HG03196 (cell line): Measurements from ENCODE around the gene NPHP1.
"Not testable (repeated sequence)": the region's sequence is repeated elsewhere in the genome, so short reads cannot be mapped to it uniquely, and the experiment has no call there.

Source experiments
- ATAC-seq: cut with Tn5 transposase; IDR thresholded peaks from one replicate; pipeline ENCODE4 v1.9.1; 2021; ENCODE audit not compliant: unreplicated experiment

NPHP1 gene

DNA sequence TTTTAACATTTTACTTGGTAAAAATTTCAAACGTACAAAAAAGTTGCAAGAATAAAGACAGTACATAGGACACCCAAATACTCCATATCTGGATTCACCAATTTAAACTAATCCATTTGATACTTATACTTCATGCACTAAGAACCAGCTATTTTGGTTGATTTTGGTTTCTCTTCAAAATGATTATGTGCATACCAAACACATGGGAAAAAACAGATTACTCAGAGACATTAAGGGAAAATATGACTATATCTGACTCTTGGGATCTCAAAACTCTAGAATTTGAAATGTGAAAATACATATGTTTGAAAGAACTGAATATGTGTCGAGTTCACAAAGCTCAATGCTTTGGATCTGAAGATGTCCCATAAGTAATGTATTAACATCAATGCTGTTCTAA, 73.6 kb downstream of the NPHP1 start:
- no peak for ATAC-seq

- ATAC-seq: no peak
Observed at GRCh38 chr2:110130757-110131156, 74.1 kb downstream of the NPHP1 start.

DNA sequence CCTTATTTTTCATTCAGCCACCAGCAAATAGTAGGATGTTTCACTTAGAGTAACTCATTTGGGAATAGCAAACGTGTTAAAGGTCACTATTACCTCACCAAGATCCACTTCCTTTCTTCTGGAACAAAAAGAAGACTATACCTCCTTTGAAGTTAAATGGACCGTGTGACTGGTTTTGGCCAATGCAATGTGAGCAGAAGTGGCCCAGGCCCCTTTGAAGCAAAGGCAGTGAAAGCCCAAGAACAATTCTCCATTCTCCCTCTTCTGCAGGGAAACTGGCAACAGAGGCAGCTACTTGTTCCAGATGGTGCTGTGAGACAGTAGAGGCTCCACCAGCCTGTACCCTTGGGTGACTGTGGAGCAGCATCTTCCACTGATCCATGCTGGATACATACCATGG, 77.9 kb downstream of the NPHP1 start:
- no peak for ATAC-seq

GRCh38 chr2:110126086-110126773, 78.6 kb downstream of the NPHP1 start:
- ATAC-seq: no peak

DNA sequence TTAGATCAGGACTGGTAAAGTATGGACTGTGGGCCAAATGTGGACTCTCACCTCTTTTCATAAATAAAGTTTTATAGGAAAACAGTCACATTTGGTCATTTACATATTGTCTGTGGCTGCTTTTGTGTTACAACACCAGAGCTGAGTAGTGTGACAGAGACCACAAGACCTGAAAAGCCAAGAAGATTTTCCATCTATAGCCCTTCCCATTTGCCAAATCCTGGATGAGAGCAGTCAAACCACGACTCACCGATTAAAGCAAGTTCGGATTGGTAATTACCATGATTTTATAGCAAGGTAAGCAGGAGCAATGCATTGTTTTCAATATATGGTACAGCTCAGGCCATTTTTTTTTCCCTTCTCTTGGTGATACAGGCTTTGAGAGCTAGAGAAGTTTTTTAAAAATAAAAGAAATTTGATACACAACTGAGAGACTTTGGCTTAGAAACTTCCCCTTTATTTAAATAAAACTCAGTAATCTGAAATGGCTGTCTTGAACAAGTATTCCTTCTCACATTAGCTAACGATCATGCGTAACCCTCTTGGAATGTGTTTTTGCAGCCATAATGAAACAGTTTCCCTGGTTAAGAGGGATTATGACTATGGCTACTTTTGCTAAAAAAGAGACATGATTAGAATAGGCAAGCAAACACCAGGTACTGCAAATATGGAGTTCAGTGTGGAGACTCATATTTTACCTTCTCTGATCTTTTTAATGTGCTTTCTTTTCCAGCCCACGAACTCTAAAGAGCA, 79.7 kb downstream of the NPHP1 start:
- no peak for ATAC-seq

DNA sequence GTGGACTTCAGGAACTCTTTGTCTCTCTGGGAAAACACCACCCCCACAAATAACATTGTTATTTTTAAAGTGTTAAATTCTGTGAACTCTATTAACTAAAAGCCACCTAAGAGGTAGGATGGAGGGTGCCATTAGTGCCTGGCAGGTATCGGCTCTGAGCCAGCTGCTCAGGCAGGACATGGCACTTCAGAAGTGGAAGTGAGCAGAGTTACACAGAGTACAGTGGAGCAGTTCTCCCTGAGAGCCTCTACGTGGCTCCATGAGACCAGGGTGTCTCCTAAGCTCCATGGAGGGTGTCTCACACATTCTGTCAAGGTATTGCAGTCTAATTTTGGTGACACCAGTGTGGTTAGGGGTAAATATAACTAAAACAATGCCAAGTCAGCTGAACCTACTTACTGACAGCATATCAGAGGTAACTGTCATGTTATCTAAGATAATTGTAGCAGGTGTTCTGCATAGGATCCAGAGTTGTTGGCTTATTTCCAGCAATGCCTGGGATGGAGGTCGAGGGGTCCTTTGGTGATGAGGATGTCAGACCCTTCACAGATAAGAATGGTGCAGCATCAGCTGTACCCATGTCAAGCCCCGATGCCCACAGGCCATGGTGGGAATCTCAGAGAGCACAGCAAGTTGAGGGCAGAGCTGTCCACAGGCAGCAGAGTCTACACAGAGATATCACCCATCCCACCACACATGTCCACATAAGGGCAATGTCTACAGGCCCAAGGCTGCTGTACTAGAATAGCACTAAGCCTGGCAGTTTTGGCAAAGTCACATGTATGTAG, 80.6 kb downstream of the NPHP1 start:
- no peak for ATAC-seq

DNA sequence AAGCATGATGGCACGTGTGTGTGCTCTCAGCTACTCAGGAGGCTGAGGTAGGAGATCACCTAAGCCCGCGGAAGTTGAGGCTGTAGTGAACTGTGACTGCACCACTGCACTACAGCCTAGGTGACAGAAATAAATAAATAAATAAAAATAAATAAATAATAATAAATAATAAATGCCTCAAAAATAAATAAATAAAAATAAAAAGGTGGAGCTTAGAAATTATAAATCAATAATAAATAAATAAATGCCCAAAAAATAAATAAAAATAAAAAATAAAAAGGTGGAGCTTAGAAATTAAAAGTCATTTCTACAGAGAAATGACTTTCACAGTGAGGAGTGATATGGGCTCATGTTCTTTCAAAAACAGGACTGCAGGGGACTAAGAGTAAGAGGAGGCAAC, 83.2 kb downstream of the NPHP1 start:
- ATAC-seq: no peak

DNA sequence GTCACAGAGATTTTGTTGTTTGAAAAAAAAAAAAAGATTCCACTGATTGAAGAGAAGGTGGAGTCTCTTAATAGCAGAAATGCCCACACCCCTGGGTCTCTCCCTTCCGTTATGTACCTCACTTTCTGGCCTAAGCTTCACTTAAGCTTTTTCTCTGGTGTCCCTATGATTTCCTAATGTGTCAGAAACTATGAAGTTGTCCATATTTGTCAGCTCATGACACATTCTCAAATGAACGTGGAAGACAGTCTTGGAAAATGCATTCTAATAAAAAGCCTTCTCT, 83.8 kb downstream of the NPHP1 start:
- ATAC-seq: no peak

DNA sequence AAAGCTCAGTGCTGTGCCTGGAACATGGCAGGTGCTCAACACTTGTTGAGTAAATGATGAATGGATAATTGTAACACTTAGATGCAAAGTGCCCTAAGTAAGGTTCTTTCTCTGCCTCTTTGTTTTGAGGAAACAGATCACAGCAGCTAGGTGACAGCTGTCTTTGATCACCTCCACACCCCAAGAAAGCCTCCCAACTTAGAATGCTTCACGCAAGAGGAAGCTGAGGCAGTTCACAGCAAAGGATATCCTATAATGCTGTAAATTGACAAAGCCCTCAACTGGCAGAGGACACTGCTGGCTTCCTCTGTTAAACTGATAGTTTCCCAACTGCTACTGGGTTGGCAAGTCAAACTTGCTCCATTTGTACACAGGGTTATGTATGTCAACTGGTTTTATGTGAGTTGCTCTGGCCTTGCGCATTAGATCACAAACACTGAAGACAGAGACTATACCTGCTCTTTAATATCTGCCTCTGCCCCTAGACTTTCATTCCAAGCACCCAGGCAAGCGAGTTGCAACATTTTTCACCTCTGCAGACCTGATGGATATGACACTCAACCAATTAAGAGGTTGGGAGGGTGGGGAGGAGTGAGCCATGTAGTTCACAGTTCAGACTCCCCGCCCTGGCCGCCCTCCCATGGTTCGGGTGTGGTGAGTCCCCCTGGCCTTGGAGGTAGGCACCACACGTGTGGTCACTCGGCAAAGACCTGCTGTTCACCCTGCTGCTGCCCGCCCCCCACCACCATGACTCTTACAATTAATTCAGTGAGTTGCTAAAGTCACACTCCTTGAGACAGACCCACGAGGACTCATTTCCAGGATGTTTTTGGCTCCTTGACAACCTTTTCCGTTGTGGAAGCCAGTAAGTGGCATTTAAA, 84.4 kb downstream of the NPHP1 start:
- ATAC-seq: no peak

- no peak for ATAC-seq
Observed at GRCh38 chr2:110116033-110116710, 88.6 kb downstream of the NPHP1 start.

- no peak for ATAC-seq
Observed at GRCh38 chr2:110115291-110116032, 89.4 kb downstream of the NPHP1 start, which contains the start of gene MALL. TSS of gene MALL (minus strand) at chr2:110115822. CDS start at chr2:110115792, 30 bp downstream.

DNA sequence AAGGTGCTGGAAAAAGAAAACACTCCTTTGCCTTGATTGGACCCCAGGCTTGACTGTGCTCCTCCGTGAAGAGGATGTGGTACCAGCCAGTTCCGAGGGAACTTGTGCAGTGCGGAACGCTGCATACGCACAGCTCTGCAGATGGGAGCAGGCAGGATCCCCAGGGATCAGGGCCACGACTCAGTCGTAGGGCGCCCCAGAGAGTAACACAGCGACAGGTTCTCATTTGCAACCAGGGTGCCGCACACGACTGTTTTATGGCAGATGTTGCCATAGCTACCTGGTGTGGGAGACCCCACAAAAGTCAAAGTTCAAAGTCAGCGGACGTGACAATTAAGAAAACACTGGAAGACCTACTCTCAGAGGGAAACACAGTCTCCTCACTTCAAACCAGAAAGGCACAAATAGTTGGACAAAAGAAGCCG, 90.0 kb downstream of the NPHP1 start:
- ATAC-seq: no peak

- no peak for ATAC-seq
Observed at GRCh38 chr2:110113961-110114591, 90.7 kb downstream of the NPHP1 start.

DNA sequence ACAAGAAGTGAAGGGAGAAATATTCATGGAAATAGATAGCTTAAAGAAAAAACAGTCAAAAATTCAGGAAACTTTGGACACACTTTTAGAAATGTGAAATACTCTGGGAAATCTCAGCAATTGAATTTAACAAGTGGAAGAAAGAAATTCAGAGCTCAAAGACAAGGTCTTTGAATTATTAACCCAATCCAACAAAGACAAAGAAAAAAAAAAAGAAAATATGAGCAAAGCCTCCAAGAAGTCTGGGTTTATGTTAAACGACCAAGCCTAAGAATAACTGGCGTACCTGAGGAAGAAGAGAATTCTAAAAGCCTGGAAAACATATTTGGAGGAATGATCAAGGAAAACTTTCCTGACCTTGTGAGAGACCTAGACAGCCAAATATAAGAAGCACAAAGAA, 96.5 kb downstream of the NPHP1 start:
- ATAC-seq: not testable (repeated sequence)

- no peak for ATAC-seq
Observed at GRCh38 chr2:110107092-110108079, 97.4 kb downstream of the NPHP1 start.

- ATAC-seq: no peak
Observed at GRCh38 chr2:110106642-110107041, 98.2 kb downstream of the NPHP1 start.

GRCh38 chr2:110105608-110106467, 99.0 kb downstream of the NPHP1 start:
- no peak for ATAC-seq
